HEK293 (cell line): ENCODE data around the gene TMEM247.

Experiments
- CTCF ChIA-PET: fragments of 350-600 bp; formaldehyde crosslinking; extraction: SDS; loops from one replicate; lab custom pipeline; 2021; ENCODE audit warnings: antibody characterized with exemption; lab: Yijun Ruan, JAX
- POLR2A ChIA-PET: fragments of 300-600 bp; formaldehyde crosslinking; extraction: SDS; loops from one replicate; lab custom pipeline; 2020; ENCODE audit warnings: antibody characterized with exemption, inconsistent platforms; lab: Yijun Ruan, JAX
- H3K27ac ChIP-seq: fragments of 200-500 bp; sonication (Bioruptor generic); 2 replicates; pipeline ENCODE4 v1.5.1; 2014; ENCODE audit warnings: low read depth, low read length, control low read depth, inconsistent platforms; ENCODE audit errors: extremely low read depth
- H3K36me3 ChIP-seq, 2 experiments: fragments of 200-500 bp in 1 of 2; sonication (Bioruptor generic) in 1 of 2; 1 replicate in 1 of 2; 2 replicates in 1 of 2; pipeline ENCODE4 v1.5.1; 2014 to 2017; ENCODE audit warnings: inconsistent platforms in 2 of 2, low read length in 2 of 2; ENCODE audit not compliant: control insufficient read depth in 2 of 2, insufficient read depth in 1 of 2
- H3K4me1 ChIP-seq: fragments of 200-500 bp; sonication (Bioruptor generic); 2 replicates; pipeline ENCODE4 v1.5.1; 2014; ENCODE audit warnings: mild to moderate bottlenecking, low read length, inconsistent platforms; ENCODE audit not compliant: control insufficient read depth, insufficient read depth
- H3K4me3 ChIP-seq: 2 replicates; pipeline ENCODE4 v1.5.1; 2011; ENCODE audit warnings: low read depth, mild to moderate bottlenecking, control low read depth, low read length, moderate library complexity
- H3K9me3 ChIP-seq: fragments of 200-500 bp; sonication (Bioruptor generic); 2 replicates; pipeline ENCODE4 v1.5.1; 2014; ENCODE audit warnings: low read depth, low read length, inconsistent platforms; ENCODE audit not compliant: control insufficient read depth, insufficient read depth
- BCL11B ChIP-seq: fragments of 450-650 bp; formaldehyde crosslinking; IDR thresholded peaks from 2 replicates; pipeline ENCODE4 v1.5.1; 2016; ENCODE audit warnings: low read depth, missing biosample characterization, missing genetic modification characterization
- GLI2 ChIP-seq: fragments of 450-650 bp; formaldehyde crosslinking; IDR thresholded peaks from 2 replicates; pipeline ENCODE4; 2017; ENCODE audit warnings: missing biosample characterization, missing genetic modification characterization, low read depth, borderline replicate concordance
- GLI4 ChIP-seq: fragments of 450-650 bp; formaldehyde crosslinking; IDR thresholded peaks from 2 replicates; pipeline ENCODE4 v1.5.1; 2016; ENCODE audit warnings: missing biosample characterization, missing genetic modification characterization
- HOXD13 ChIP-seq: sonication (generic); formaldehyde crosslinking; IDR thresholded peaks from 2 replicates; pipeline ENCODE4 v1.8.0; 2022; ENCODE audit warnings: missing genetic modification reagents, borderline replicate concordance
- KLF17 ChIP-seq: fragments of 450-650 bp; formaldehyde crosslinking; IDR thresholded peaks from 2 replicates; pipeline ENCODE4 v1.5.1; 2016; ENCODE audit warnings: missing biosample characterization, missing genetic modification characterization
- KLF8 ChIP-seq: fragments of 450-650 bp; formaldehyde crosslinking; IDR thresholded peaks from 2 replicates; pipeline ENCODE4 v1.5.1; 2016; ENCODE audit warnings: missing biosample characterization, missing genetic modification characterization
- KLF9 ChIP-seq: fragments of 450-650 bp; formaldehyde crosslinking; IDR thresholded peaks from 2 replicates; pipeline ENCODE4 v1.5.1; 2016; ENCODE audit warnings: missing biosample characterization, missing genetic modification characterization, low read depth
- TCF7L2 ChIP-seq: IDR thresholded peaks from 2 replicates; pipeline ENCODE4 v1.6.1; 2011; ENCODE audit warnings: low read depth, mild to moderate bottlenecking, inconsistent platforms, low read length, moderate library complexity, borderline replicate concordance
- TRIM28 ChIP-seq: IDR thresholded peaks from 2 replicates; pipeline ENCODE4 v1.6.1; 2011; ENCODE audit warnings: low read length, control low read depth, borderline replicate concordance
- ZBTB6 ChIP-seq: fragments of 450-650 bp; formaldehyde crosslinking; IDR thresholded peaks from 2 replicates; pipeline ENCODE4 v1.5.1; 2017; ENCODE audit warnings: missing biosample characterization, missing genetic modification characterization
- ZFHX2 ChIP-seq: fragments of 450-650 bp; formaldehyde crosslinking; conservative IDR thresholded peaks from 2 replicates; pipeline ENCODE4 v1.5.1; 2016; ENCODE audit warnings: missing biosample characterization, missing genetic modification characterization
- ZNF121 ChIP-seq: fragments of 450-650 bp; formaldehyde crosslinking; IDR thresholded peaks from 2 replicates; pipeline ENCODE4 v1.5.1; 2016; ENCODE audit warnings: missing biosample characterization, missing genetic modification characterization
- ZNF133 ChIP-seq: fragments of 450-650 bp; formaldehyde crosslinking; IDR thresholded peaks from 2 replicates; pipeline ENCODE4 v1.5.1; 2016; ENCODE audit warnings: missing biosample characterization, missing genetic modification characterization
- ZNF354C ChIP-seq: fragments of 450-650 bp; formaldehyde crosslinking; IDR thresholded peaks from 2 replicates; pipeline ENCODE4 v1.5.1; 2016; ENCODE audit warnings: missing biosample characterization, missing genetic modification characterization, low read depth, borderline replicate concordance
- ZNF398 ChIP-seq: fragments of 450-650 bp; formaldehyde crosslinking; IDR thresholded peaks from 2 replicates; pipeline ENCODE4 v1.5.1; 2017; ENCODE audit warnings: missing biosample characterization, missing genetic modification characterization
- ZNF654 ChIP-seq: fragments of 450-650 bp; formaldehyde crosslinking; IDR thresholded peaks from 2 replicates; pipeline ENCODE4 v1.5.1; 2016; ENCODE audit warnings: low read depth, missing biosample characterization, missing genetic modification characterization
- ZNF670 ChIP-seq: fragments of 450-650 bp; formaldehyde crosslinking; IDR thresholded peaks from 2 replicates; pipeline ENCODE4 v1.5.1; 2016; ENCODE audit warnings: missing biosample characterization, missing genetic modification characterization, low read depth
- ZNF677 ChIP-seq: fragments of 450-650 bp; IDR thresholded peaks from 2 replicates; pipeline ENCODE4 v1.5.0; 2018; ENCODE audit warnings: missing biosample characterization, mild to moderate bottlenecking, missing genetic modification characterization, moderate library complexity
- ZSCAN30 ChIP-seq: fragments of 450-650 bp; IDR thresholded peaks from 2 replicates; pipeline ENCODE4 v1.5.1; 2018; ENCODE audit warnings: missing biosample characterization, mild to moderate bottlenecking, missing genetic modification characterization, moderate library complexity
- TF ChIP-seq, protein P1 (sequence below): fragments of 450-650 bp; formaldehyde crosslinking; IDR thresholded peaks from 2 replicates; pipeline ENCODE4 v1.5.1; 2016; ENCODE audit warnings: missing biosample characterization, missing genetic modification characterization, low read depth
- TF ChIP-seq, protein P2 (sequence below): fragments of 450-650 bp; formaldehyde crosslinking; IDR thresholded peaks from 2 replicates; pipeline ENCODE4 v1.5.1; 2017; ENCODE audit warnings: missing biosample characterization, missing genetic modification characterization
- TF ChIP-seq, protein P3 (sequence below): fragments of 450-650 bp; formaldehyde crosslinking; IDR thresholded peaks from 2 replicates; pipeline ENCODE4 v1.5.1; 2016; ENCODE audit warnings: missing biosample characterization, missing genetic modification characterization
- TF ChIP-seq, protein P4 (sequence below): fragments of 450-650 bp; formaldehyde crosslinking; IDR thresholded peaks from 2 replicates; pipeline ENCODE4 v1.5.1; 2016; ENCODE audit warnings: missing biosample characterization, missing genetic modification characterization

TMEM247 gene

DNA sequence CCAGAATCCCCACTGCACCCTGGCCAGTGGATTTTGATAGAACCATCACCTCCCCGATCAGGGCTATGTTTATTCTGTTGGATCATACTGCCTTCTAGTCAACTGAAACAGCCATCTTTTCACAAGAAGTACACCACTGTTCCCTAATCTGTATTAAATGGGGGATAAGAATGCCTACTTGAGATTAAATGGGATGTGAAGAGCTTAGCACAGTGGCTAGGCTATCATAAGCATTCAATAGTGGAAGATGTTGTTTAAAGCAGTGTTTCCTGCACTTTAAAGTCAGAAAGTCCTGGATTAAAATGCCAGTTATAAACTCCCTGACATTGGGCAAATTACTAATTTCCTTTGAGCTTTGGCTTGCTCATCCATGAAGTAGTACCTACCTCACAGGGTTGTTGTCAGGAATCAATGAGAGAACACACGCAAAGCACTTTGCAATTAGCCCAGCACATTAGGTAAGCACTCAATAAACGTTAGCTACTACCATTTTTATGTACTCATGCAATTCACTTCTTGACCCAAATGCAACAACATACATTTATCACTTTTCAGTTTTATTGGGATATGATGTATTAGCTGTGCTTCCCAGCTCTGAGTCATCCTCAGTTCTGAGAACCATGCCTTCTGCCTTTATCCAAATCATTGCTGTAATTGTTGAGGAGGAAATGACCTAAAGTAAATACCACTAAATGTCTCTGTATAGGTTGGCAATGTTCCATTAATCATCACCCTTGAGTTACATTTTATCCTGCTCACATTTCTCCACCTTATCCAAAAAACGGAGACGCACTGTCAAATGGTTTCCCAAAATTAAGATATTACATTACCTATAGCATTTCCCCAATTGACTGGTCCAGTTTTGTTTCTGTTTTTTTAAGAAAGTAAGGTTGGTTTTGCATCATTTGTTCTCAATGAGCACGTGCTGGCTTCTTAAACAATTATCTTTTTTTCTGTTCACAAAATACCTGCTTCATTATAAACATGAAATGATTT is 2.1 kb downstream of the TMEM247 start:
- no peak overlapping the region for H3K4me3 ChIP-seq
- H3K9me3 ChIP-seq = no peaks in the 10 kb centered on the region
- H3K27ac ChIP-seq = peak overlapping the region; percentile 13; the same call in 1 of the 2 replicates
- ChIA-PET CTCF (interaction anchor here (0.6 to 1.1 kb wide), 5 partner anchors 9 to 796 kb away, joined by 3 to 5 read pairs (median 3); no protein-coding TSS in a partner anchor), POLR2A (interaction anchor here (0.5 kb wide), 1 partner anchor 296 kb away, joined by 3 read pairs; no protein-coding TSS in a partner anchor)
- no peaks in the 10 kb centered on the region for H3K36me3 ChIP-seq
- peaks cover 11% of the 10 kb centered on the region for H3K4me1 ChIP-seq
- TF ChIP-seq ZFHX2 = no peak
- no peak; the same call in 1 of the 2 replicates for TF ChIP-seq ZBTB6
- peak; percentile 32; the same call in 1 of the 2 replicates for TF ChIP-seq ZNF654 (tag by site-specific recombination)
- TF ChIP-seq, protein P1, sequence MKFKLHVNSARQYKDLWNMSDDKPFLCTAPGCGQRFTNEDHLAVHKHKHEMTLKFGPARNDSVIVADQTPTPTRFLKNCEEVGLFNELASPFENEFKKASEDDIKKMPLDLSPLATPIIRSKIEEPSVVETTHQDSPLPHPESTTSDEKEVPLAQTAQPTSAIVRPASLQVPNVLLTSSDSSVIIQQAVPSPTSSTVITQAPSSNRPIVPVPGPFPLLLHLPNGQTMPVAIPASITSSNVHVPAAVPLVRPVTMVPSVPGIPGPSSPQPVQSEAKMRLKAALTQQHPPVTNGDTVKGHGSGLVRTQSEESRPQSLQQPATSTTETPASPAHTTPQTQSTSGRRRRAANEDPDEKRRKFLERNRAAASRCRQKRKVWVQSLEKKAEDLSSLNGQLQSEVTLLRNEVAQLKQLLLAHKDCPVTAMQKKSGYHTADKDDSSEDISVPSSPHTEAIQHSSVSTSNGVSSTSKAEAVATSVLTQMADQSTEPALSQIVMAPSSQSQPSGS (tag by site-specific recombination) = peak; percentile 89
- peak; percentile 57; the same call in 1 of the 2 replicates for TF ChIP-seq GLI4
- peak; percentile 44; the same call in 1 of the 2 replicates for TF ChIP-seq KLF9 (tag by site-specific recombination)
- peak; percentile 92 for TF ChIP-seq KLF8 (tag by site-specific recombination)
- peak; percentile 93 for TF ChIP-seq KLF17 (tag by site-specific recombination)
- peak; percentile 96 for TF ChIP-seq HOXD13 (CRISPR knock-in tag)
- TF ChIP-seq ZSCAN30 (tag by site-specific recombination) = peak; percentile 44
- peak; percentile 60 for TF ChIP-seq TCF7L2
- TF ChIP-seq, protein P2, sequence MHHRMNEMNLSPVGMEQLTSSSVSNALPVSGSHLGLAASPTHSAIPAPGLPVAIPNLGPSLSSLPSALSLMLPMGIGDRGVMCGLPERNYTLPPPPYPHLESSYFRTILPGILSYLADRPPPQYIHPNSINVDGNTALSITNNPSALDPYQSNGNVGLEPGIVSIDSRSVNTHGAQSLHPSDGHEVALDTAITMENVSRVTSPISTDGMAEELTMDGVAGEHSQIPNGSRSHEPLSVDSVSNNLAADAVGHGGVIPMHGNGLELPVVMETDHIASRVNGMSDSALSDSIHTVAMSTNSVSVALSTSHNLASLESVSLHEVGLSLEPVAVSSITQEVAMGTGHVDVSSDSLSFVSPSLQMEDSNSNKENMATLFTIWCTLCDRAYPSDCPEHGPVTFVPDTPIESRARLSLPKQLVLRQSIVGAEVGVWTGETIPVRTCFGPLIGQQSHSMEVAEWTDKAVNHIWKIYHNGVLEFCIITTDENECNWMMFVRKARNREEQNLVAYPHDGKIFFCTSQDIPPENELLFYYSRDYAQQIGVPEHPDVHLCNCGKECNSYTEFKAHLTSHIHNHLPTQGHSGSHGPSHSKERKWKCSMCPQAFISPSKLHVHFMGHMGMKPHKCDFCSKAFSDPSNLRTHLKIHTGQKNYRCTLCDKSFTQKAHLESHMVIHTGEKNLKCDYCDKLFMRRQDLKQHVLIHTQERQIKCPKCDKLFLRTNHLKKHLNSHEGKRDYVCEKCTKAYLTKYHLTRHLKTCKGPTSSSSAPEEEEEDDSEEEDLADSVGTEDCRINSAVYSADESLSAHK (tag by site-specific recombination) = peak; percentile 90
- peak; percentile 99 for TF ChIP-seq GLI2 (tag by site-specific recombination)
- no peak for TF ChIP-seq ZNF354C
- peak; percentile 75 for TF ChIP-seq ZNF398
- TF ChIP-seq, protein P3, sequence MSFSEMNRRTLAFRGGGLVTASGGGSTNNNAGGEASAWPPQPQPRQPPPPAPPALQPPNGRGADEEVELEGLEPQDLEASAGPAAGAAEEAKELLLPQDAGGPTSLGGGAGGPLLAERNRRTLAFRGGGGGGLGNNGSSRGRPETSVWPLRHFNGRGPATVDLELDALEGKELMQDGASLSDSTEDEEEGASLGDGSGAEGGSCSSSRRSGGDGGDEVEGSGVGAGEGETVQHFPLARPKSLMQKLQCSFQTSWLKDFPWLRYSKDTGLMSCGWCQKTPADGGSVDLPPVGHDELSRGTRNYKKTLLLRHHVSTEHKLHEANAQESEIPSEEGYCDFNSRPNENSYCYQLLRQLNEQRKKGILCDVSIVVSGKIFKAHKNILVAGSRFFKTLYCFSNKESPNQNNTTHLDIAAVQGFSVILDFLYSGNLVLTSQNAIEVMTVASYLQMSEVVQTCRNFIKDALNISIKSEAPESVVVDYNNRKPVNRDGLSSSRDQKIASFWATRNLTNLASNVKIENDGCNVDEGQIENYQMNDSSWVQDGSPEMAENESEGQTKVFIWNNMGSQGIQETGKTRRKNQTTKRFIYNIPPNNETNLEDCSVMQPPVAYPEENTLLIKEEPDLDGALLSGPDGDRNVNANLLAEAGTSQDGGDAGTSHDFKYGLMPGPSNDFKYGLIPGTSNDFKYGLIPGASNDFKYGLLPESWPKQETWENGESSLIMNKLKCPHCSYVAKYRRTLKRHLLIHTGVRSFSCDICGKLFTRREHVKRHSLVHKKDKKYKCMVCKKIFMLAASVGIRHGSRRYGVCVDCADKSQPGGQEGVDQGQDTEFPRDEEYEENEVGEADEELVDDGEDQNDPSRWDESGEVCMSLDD = no peak; the same call in 1 of the 2 replicates
- no peak for TF ChIP-seq ZNF133
- peak; percentile 57; the same call in 1 of the 2 replicates for TF ChIP-seq BCL11B (tag by site-specific recombination)
- no peak for TF ChIP-seq ZNF121 (tag by site-specific recombination)
- TF ChIP-seq, protein P4, sequence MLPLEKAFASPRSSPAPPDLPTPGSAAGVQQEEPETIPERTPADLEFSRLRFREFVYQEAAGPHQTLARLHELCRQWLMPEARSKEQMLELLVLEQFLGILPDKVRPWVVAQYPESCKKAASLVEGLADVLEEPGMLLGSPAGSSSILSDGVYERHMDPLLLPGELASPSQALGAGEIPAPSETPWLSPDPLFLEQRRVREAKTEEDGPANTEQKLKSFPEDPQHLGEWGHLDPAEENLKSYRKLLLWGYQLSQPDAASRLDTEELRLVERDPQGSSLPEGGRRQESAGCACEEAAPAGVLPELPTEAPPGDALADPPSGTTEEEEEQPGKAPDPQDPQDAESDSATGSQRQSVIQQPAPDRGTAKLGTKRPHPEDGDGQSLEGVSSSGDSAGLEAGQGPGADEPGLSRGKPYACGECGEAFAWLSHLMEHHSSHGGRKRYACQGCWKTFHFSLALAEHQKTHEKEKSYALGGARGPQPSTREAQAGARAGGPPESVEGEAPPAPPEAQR (tag by site-specific recombination) = 0 out of 2 replicates have a peak, but pooled peaks have one; percentile 36
- peak; percentile 92 for TF ChIP-seq TRIM28
- TF ChIP-seq ZNF677 (tag by site-specific recombination) = no peak
- TF ChIP-seq ZNF670 = no peak
